Sciatic nerve (tissue), 2 donors: ENCODE measurements around the gene THAP9. TPM values are rescaled to one million over a fixed set of nuclear protein-coding genes. Genes with fewer than 3 reads are reported as not detected.

Source experiments
- ATAC-seq: fragments of 200-7000 bp; cut with Tn5 transposase; one replicate; pipeline ENCODE4 v1.9.1; 2020; ENCODE audit warnings: mild to moderate bottlenecking, moderate library complexity
- DNase-seq: peaks from one replicate; pipeline ENCODE4 v3.0.0-alpha.2; 2020; ENCODE audit warnings: low spot score
- intact Hi-C: fragments of 100-400 bp; cut with DNase I; formaldehyde crosslinking; loops from one replicate; pipeline ENCODE4 v1.14.2; 2022
- total RNA-seq: library from RNA; stranded (reverse); fragmentation: NEBNext Ultra II Directional; extraction: Animal tissue kit (Norgen Biotek cat#: 25700); gene quantifications from one replicate; pipeline ENCODE4 v1.2.1, GENCODE V29; 2021
- donor health status: DM: no; HTN: no; CAD: no.
- donor health status: DM: no; HTN: no; CAD: no.

Gene THAP9
- total RNA-seq, 1 donor from 2014 or later, result 5.5 TPM

DNA sequence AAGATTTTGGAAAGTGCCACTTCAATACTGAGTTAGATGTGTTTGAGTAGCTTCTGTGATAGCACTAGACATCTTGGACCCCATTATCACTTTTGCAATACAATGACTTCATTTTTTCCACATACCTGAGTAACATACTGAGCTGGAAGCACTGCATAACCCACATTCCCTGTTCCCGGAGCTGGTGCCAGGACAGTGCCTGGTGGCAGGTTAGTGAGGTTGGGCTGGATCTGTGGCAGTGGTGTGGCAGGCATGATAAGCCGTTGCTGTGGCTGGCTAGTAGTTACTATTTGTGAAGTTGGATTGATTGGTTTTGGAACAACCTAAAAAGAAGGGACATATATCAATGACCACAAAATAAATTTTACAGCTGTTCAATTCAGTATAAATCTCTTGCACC lies 38.9 kb downstream of the THAP9 start:
- no peak for ATAC-seq
- intact Hi-C loops, result no loop called here
- DNase-seq, result no peak

DNA sequence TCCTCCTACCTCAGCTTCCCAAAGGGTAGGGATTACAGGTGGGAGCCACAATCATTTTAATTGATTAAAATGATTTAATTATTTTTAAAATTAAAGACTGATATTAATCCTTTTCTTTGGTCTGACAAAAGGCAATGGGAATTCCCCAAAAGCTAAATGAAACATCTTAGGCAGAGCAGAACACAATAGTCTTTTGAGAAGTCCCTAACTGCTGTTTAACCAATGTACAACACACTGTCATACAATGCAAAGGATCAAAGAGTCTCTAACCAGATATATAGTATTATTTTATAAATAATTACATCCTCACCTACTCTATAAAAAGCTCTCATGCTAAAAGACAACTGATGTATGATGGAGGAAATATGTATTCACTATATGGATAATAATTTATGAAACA lies 47.0 kb downstream of the THAP9 start:
- intact Hi-C loops, result no loop called here
- ATAC-seq (no peak), DNase-seq (no peak)

DNA sequence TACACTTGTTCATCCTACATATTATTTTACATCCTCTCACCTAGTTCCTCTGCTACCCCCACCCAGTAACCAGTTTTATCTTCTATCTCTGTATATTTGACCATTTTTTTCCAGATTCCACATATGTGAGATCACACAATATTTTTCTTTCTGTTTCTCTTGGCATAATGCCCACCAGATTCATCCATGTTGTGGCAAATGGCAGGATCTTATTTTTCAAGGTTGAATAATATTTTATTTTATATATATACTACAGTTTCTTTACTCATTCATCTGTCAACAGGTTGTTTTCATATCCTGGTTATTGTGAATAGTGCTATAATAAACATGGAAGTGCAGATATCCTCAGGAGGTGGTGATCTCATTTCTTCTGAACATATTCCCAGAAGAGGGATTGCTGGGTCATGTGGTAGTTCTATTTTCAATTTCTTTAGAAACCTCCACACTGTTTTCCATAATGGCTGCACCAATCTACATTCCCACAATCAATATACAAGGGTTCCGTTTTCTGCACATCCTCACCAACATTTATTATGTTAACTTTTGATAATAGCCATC lies 48.2 kb downstream of the THAP9 start:
- no peak for ATAC-seq
- no peak for DNase-seq
- intact Hi-C loops, result no loop called here

DNA sequence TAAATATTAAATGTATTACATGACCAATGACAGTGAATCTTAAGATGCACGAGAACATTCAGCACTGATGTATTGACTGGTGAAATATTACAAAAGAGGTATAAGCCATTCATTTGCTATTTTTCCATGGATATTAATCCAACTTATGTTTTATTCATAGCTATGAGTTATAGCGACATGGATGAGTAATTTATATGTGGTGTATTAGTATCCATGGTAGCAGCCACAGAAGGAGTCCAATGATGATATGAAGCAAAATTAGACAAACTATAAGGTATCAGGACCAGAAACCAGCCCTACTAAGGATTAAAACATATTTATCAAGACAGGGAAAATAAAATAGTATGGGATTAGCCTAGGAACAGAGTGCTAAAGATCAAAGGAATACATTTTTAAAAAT lies 50.7 kb downstream of the THAP9 start:
- DNase-seq, result no peak
- ATAC-seq, result no peak
- intact Hi-C loops, result no loop called here

DNA sequence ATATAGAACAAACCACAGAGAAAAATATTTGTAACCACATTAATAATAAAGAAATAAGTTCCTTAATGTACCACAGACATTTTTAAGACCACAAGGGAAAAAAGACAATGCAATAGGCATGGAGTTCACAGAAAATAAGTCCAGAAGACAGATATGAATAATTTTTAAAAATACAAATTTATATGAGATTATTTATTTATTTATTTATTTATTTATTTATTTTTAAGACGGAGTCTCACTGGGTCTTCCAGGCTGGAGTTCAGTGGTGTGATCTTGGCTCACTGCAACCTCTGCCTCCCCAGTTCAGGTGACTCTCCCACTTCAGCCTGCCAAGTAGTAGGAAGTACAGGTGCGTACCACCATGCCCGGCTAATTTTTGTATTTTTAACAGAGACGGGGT lies 53.7 kb downstream of the THAP9 start:
- DNase-seq (no peak), ATAC-seq (no peak)
- intact Hi-C loops, result no loop called here

DNA sequence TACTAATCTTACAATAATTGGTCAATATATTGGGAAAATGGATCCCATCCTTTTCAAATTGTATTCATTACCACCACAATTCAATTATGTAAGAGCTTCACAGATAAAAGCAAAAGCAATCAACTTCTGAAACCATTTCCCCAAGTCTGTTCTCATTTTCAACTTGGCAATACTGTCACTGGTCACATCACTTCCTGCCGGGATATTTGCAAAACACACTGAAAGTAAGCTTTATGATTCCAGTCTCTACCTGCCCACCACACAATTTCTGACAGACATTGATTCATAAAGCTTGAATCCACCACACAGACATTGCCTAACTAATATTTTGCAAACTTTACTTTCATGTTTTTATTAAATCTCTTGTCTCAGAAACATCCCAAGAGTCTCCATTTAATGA lies 56.5 kb downstream of the THAP9 start:
- no peak for DNase-seq
- no peak for ATAC-seq
- intact Hi-C loops, result no loop called here

DNA sequence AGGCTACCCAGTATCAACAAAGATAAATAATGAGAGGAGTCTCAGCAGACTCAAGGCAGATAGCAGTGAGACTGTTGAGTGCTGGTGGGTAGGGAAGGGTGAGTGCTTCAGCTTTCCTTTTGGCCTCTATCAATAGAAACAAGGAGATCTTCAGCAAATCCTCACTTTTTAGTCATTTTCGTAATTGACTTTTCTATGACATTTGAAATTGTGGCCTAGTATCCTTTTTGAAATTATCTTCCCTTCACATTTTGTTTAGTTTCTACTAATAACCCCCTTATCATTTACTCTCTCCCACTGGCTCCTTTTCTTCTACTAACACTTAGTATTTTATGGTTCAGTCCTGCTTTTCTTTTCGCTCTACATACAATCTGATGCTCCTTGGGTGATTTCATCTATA lies 65.2 kb downstream of the THAP9 start:
- ATAC-seq (no peak), DNase-seq (no peak)
- intact Hi-C loops, result no loop called here

DNA sequence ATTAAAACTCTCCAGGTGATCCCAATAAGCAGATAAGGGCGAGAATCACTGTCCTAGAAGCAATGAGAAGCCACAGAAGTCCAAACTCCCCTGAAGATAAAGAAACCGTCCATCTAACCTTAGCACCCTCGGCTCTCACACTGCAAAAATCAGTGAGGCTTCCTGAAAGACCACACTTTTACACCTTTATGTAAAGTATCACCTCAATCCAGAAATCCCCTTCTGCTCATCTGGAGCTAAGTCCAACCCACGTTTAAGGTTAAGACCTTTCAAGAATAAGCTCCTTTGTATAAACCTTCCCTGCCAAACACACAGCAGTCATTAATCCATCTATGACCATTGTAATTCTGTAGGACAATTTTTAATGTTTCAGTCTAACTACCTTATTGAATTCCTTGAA lies 68.4 kb downstream of the THAP9 start:
- ATAC-seq (no peak), DNase-seq (no peak)
- intact Hi-C loops, result no loop called here

DNA sequence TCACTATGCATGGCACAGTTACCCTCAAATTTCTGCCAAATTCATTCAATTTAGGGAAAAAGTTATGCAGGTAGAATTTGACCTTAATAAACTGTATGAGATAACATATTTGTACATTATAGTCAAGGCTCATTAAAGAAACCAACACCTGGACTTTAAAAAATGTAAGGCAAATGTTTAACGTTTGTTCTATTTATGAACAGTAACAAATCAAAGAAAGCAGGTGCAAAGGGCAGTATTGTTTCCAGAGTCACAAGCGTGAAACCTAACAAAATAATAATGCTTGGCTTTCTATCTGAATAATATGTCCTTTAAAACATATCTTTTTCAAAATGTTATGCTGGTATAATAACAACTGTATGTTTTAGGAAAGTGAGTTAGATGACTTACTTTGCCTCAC lies 68.9 kb downstream of the THAP9 start:
- ATAC-seq, result no peak
- DNase-seq, result no peak
- intact Hi-C loops, result no loop called here

Other genes starting within 250 kb of the THAP9 start
- 50.6 TPM for gene SCD5, start 101.9 kb upstream of the THAP9 start, total RNA-seq
- gene SEC31A, start 9.6 kb upstream of the THAP9 start, total RNA-seq, result 286 TPM
- 12.1 TPM for gene LIN54, start 110.1 kb downstream of the THAP9 start, total RNA-seq
- gene COPS4, start 134.4 kb downstream of the THAP9 start, total RNA-seq, result 28.5 TPM
- 4.5 TPM for gene PLAC8, start 214.0 kb downstream of the THAP9 start, total RNA-seq